Mesenchymal stem cell (in vitro differentiated cells and primary cell): Measurements from ENCODE around the gene SRSF4.

Source experiments
- DNase-seq: peaks from one replicate; pipeline ENCODE4 v3.0.0-alpha.2; 2013
- H2AFZ ChIP-seq: one replicate; pipeline ENCODE4 v1.6.1; 2013; ENCODE audit warnings: low read depth, mild to moderate bottlenecking, control low read depth, inconsistent platforms, low read length, moderate library complexity
- H2AK5ac ChIP-seq: 2 replicates; pipeline ENCODE4 v1.6.1; 2013; ENCODE audit warnings: low read length, moderate library complexity, mild to moderate bottlenecking, inconsistent platforms; ENCODE audit not compliant: severe bottlenecking
- H2BK120ac ChIP-seq: one replicate; pipeline ENCODE4 v1.6.1; 2013; ENCODE audit warnings: low read depth, mild to moderate bottlenecking, inconsistent platforms, low read length, moderate library complexity
- H2BK12ac ChIP-seq, 2 experiments: one replicate each; pipeline ENCODE4 v1.6.1; 2013; ENCODE audit warnings: inconsistent platforms in 2 of 2, low read length in 2 of 2, mild to moderate bottlenecking in 2 of 2, moderate library complexity in 2 of 2, control low read depth in 1 of 2
- H2BK15ac ChIP-seq: one replicate; pipeline ENCODE4 v1.6.1; 2013; ENCODE audit warnings: mild to moderate bottlenecking, low read depth, inconsistent platforms; ENCODE audit not compliant: poor library complexity, severe bottlenecking
- H2BK5ac ChIP-seq: 2 replicates; pipeline ENCODE4 v1.6.1; 2013; ENCODE audit warnings: low read depth, mild to moderate bottlenecking, low read length, control low read depth, inconsistent platforms; ENCODE audit not compliant: poor library complexity, severe bottlenecking
- H3K14ac ChIP-seq, 2 experiments: one replicate each; pipeline ENCODE4 v1.6.1; 2013; ENCODE audit warnings: inconsistent platforms in 2 of 2, low read length in 2 of 2, control low read depth in 1 of 2, mild to moderate bottlenecking in 1 of 2, moderate library complexity in 1 of 2
- H3K18ac ChIP-seq, 2 experiments: one replicate each; pipeline ENCODE4 v1.6.1; 2013; ENCODE audit warnings: inconsistent platforms in 2 of 2, low read length in 2 of 2, control low read depth in 1 of 2, low read depth in 1 of 2, mild to moderate bottlenecking in 1 of 2
- H3K23ac ChIP-seq, 2 experiments: one replicate each; pipeline ENCODE4 v1.6.1; 2013; ENCODE audit warnings: inconsistent platforms in 2 of 2, low read length in 2 of 2, mild to moderate bottlenecking in 2 of 2, moderate library complexity in 2 of 2, control low read depth in 1 of 2
- H3K27ac ChIP-seq: 2 replicates; pipeline ENCODE4 v1.5.1; 2013; ENCODE audit warnings: mild to moderate bottlenecking, moderate library complexity, low read length, control low read depth, inconsistent platforms; ENCODE audit not compliant: poor library complexity, severe bottlenecking
- H3K27me3 ChIP-seq, 2 experiments: 2 replicates each; pipeline versions ENCODE4 v1.6.1 to v1.7.0; 2013; ENCODE audit warnings: low read length in 2 of 2, mild to moderate bottlenecking in 2 of 2, moderate library complexity in 2 of 2, control low read depth in 1 of 2, inconsistent platforms in 1 of 2; ENCODE audit not compliant: control insufficient read depth in 1 of 2, insufficient read depth in 1 of 2
- H3K36me3 ChIP-seq, 2 experiments: 2 replicates each; pipeline versions ENCODE4 v1.6.1 to v1.7.0; 2013; ENCODE audit warnings: low read length in 2 of 2, control low read depth in 1 of 2, inconsistent platforms in 1 of 2, low read depth in 1 of 2, mild to moderate bottlenecking in 1 of 2; ENCODE audit not compliant: insufficient read depth in 2 of 2, control insufficient read depth in 1 of 2
- H3K4ac ChIP-seq, 2 experiments: one replicate each; pipeline ENCODE4 v1.6.1; 2013; ENCODE audit warnings: inconsistent platforms in 2 of 2, low read length in 2 of 2, mild to moderate bottlenecking in 2 of 2, moderate library complexity in 2 of 2, control low read depth in 1 of 2, low read depth in 1 of 2
- H3K4me1 ChIP-seq: 2 replicates; pipeline ENCODE4 v1.6.1; 2013; ENCODE audit warnings: low read depth, low read length, control low read depth; ENCODE audit not compliant: control insufficient read depth, insufficient read depth
- H3K4me2 ChIP-seq: 2 replicates; pipeline ENCODE4 v1.6.1; 2013; ENCODE audit warnings: low read length, mild to moderate bottlenecking, inconsistent platforms; ENCODE audit not compliant: poor library complexity, severe bottlenecking
- H3K4me3 ChIP-seq, 2 experiments: 2 replicates each; pipeline versions ENCODE4 v1.5.1 to v1.7.0; 2013; ENCODE audit warnings: low read length in 2 of 2, mild to moderate bottlenecking in 2 of 2, control low read depth in 1 of 2, low read depth in 1 of 2; ENCODE audit not compliant: insufficient read depth in 1 of 2
- H3K79me1 ChIP-seq: replicated peaks from 2 replicates; pipeline ENCODE4 v1.6.1; 2013; ENCODE audit warnings: mild to moderate bottlenecking, control low read depth, low read length, inconsistent platforms; ENCODE audit not compliant: poor library complexity, severe bottlenecking
- H3K9ac ChIP-seq: 2 replicates; pipeline ENCODE4 v1.7.0; 2013; ENCODE audit warnings: mild to moderate bottlenecking, low read length, moderate library complexity
- H3K9me3 ChIP-seq: 2 replicates; pipeline ENCODE4 v1.7.0; 2013; ENCODE audit warnings: mild to moderate bottlenecking, low read length; ENCODE audit not compliant: control insufficient read depth
- H4K8ac ChIP-seq: one replicate; pipeline ENCODE4 v1.6.1; 2013; ENCODE audit warnings: inconsistent platforms, mild to moderate bottlenecking, low read length, moderate library complexity
- H4K91ac ChIP-seq: one replicate; pipeline ENCODE4 v1.6.1; 2013; ENCODE audit warnings: mild to moderate bottlenecking, low read length, inconsistent platforms
- WGBS: methylation state at CpG from one replicate; pipeline ENCODE4 v1.1.7; 2013; ENCODE audit warnings: mixed read lengths; 5-methylcytosine and 5-hydroxymethylcytosine counted together

The SRSF4 gene

DNA sequence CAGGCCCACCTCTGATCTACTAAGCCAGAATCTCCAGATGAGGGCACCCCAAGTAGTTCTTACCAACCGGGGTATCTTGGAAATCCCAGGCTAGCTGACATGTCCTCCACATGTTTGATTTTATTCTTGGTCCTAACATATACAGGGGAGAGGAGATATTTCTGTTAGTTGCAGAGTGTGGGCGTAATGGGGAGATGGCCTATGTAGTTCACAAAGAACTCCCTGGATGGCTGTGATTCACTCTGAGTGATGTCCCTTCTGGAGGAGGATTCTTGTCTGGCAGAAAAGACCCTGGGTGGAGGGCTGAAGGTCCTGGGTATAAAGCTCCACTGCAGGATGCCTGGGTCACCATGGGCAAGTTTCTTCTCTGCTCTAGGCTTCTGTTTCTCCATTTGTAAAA, 35.9 kb upstream of the SRSF4 start:
- Histone ChIP-seq H2BK120ac (no peak overlapping the region), H3K27ac (no peak overlapping the region), H3K9me3 (no peaks in the 10 kb centered on the region), H2AFZ (no peak overlapping the region), H3K36me3 (peaks cover 28 to 61% of the 10 kb centered on the region in 2 experiments), H2AK5ac (no peak overlapping the region), H3K4me1 (peaks cover 3% of the 10 kb centered on the region), H2BK12ac (no peak overlapping the region), H3K18ac (no peak overlapping the region), H3K23ac (no peak overlapping the region), H3K79me1 (peaks cover 23% of the 10 kb centered on the region), H2BK5ac (no peak overlapping the region), H3K27me3 (no peaks in the 10 kb centered on the region), H4K8ac (no peak overlapping the region), H3K4ac (no peak overlapping the region), H2BK15ac (no peak overlapping the region), H3K14ac (no peak overlapping the region), H3K9ac (peak overlapping the region; percentile 11), H3K4me3 (no peak overlapping the region), H3K4me2 (no peak overlapping the region), H4K91ac (no peak overlapping the region)
- 97% methylated on average over 2 of the region's 2 CpGs for WGBS
- no peak for DNase-seq

DNA sequence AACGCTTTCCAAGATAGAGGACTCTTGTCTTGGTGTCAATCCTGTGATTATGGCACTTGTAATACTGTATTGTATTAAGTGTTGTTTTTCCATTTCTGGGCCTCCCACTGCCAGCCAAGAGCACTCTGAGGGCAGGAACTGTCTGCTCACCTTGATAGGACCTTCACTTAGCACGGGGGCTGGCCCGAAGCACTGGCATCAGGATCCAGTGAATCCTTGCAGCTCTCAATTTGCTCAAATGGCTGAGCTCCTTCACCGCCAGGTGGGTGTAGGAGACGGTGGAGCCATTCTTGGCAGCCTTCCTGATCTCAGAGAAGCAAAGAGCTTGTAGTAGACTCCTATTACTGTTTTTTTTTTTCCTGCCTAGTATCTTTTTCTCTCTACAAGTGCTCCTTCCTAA, 31.4 kb upstream of the SRSF4 start:
- no peak overlapping the region for H3K27ac ChIP-seq
- H3K27me3 ChIP-seq, result no peaks in the 10 kb centered on the region
- no peak overlapping the region for H3K14ac ChIP-seq
- H3K79me1 ChIP-seq, result peaks cover 6% of the 10 kb centered on the region
- H3K4ac ChIP-seq, result no peak overlapping the region
- peaks cover 8% of the 10 kb centered on the region for H3K4me1 ChIP-seq
- DNase-seq, result no peak
- H2BK5ac ChIP-seq, result no peak overlapping the region
- no peak overlapping the region for H3K4me2 ChIP-seq
- H3K18ac ChIP-seq, result no peak overlapping the region
- no peak overlapping the region for H2BK15ac ChIP-seq
- no peak overlapping the region for H3K9ac ChIP-seq
- no peak overlapping the region for H2AK5ac ChIP-seq
- no peak overlapping the region for H3K4me3 ChIP-seq
- WGBS, result 97% methylated on average over 5 of the region's 5 CpGs
- H3K36me3 ChIP-seq, result peaks cover 42 to 63% of the 10 kb centered on the region in 2 experiments
- no peak overlapping the region for H2AFZ ChIP-seq
- no peak overlapping the region for H3K23ac ChIP-seq
- H4K8ac ChIP-seq, result no peak overlapping the region
- H2BK120ac ChIP-seq, result no peak overlapping the region
- H4K91ac ChIP-seq, result no peak overlapping the region
- no peaks in the 10 kb centered on the region for H3K9me3 ChIP-seq
- no peak overlapping the region for H2BK12ac ChIP-seq

DNA sequence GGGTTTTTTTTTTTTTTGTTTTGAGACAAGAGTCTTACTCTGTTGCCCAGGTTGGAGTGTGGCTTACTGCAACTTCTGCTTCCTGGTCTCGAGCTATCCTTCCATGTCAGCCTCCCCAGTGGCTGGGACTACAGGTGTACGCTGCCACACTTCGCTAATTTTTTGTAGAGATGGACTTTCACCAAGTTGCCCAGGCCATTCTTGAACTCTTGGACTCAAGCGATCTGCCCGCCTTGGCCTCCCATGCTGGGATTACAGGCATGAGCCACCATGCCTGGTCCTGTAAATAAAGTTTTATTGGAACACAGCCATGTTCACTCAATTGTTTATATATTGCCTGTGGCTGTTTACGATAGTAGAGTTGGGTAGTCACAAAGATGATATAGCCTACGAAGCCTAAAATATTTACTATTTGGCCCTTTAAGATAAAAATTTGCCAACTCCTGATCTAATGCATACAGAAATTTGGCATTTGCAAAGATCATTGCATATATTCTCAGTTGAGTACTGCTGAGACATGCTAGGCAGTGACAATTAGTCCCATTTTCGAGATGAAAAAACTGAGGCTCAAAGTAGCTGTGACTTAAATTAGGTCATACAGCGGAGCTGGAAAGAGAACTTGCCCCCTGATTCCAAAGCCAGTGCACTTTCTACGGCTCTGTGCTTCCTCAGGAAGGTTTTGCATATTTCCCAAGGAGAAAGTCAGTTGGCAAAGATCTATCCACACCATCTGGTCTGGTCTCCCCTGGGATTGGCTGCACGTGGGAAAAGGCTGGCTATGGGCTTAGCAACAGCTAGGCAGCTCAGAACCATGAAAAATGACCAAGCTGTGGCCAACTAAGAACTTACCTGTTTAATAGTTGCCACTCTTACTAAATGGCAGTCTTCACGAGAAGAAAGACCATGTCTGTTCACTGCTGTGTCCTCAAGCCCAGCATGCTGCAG, 29.7 kb upstream of the SRSF4 start:
- no peak overlapping the region for H3K4ac ChIP-seq
- no peak overlapping the region for H2AK5ac ChIP-seq
- no peak overlapping the region for H3K14ac ChIP-seq
- H2BK120ac ChIP-seq, result no peak overlapping the region
- 96% methylated on average over 10 of the region's 12 CpGs for WGBS
- H3K4me2 ChIP-seq, result no peak overlapping the region
- no peak overlapping the region for H4K8ac ChIP-seq
- no peak overlapping the region for H3K4me3 ChIP-seq
- no peaks in the 10 kb centered on the region for H3K9me3 ChIP-seq
- no peak overlapping the region for H3K18ac ChIP-seq
- H3K4me1 ChIP-seq, result peaks cover 8% of the 10 kb centered on the region
- H4K91ac ChIP-seq, result no peak overlapping the region
- no peaks in the 10 kb centered on the region for H3K27me3 ChIP-seq
- no peak overlapping the region for H3K9ac ChIP-seq
- H3K79me1 ChIP-seq, result no peaks in the 10 kb centered on the region
- no peak for DNase-seq
- peaks cover 45 to 66% of the 10 kb centered on the region in 2 experiments for H3K36me3 ChIP-seq
- no peak overlapping the region for H2BK5ac ChIP-seq
- no peak overlapping the region for H3K23ac ChIP-seq
- H3K27ac ChIP-seq, result no peak overlapping the region
- no peak overlapping the region for H2BK12ac ChIP-seq
- H2BK15ac ChIP-seq, result no peak overlapping the region
- H2AFZ ChIP-seq, result no peak overlapping the region

DNA sequence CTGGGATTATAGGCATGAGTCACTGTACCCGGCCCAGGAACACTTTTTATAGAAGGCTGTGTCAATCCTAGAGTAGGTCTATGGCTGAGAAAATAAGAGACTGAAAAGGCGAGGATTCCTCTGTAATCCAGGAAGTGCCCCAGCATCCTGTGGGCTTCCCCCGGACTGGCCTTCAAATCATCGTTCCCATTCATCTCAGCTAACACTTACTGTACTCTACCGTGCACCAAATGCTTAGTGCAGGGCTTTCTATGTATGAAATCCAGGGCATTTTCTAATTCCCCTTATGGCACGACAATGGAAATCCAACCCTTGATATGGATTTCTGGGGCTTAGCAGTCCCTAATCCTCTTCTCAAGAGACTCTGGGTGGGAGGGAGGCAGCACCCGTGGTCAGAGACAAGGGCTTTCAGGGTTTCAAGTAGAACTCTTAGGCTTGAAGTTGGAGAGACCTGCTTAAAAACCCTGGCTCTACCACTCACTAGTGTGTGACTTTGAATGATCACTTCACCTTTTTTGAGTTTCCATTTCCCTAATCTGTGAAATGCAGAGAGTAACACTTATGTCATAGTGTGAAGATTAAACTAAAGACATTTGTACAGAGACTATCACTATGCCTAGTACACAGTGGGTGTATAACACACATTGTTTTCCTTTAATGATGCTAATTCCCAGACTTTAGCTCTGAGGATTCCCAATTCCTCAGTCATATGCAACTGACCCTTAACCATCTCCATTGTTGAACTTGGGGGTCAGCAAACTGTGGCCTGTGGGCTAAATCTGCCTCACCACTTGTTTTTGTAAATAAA, 28.8 kb upstream of the SRSF4 start:
- peak; percentile 15 for DNase-seq
- Histone ChIP-seq H2BK5ac (no peak overlapping the region), H3K14ac (no peak overlapping the region), H3K27me3 (no peaks in the 10 kb centered on the region), H3K79me1 (no peaks in the 10 kb centered on the region), H2BK120ac (no peak overlapping the region), H3K4me2 (no peak overlapping the region), H3K4me3 (no peak overlapping the region), H2AFZ (no peak overlapping the region), H2BK12ac (no peak overlapping the region), H3K36me3 (peaks cover 40 to 65% of the 10 kb centered on the region in 2 experiments), H3K4ac (no peak overlapping the region), H3K9me3 (no peaks in the 10 kb centered on the region), H3K23ac (no peak overlapping the region), H3K4me1 (peaks cover 8% of the 10 kb centered on the region), H2AK5ac (no peak overlapping the region), H3K27ac (no peak overlapping the region), H3K18ac (no peak overlapping the region), H3K9ac (no peak overlapping the region), H2BK15ac (no peak overlapping the region), H4K91ac (no peak overlapping the region), H4K8ac (no peak overlapping the region)
- WGBS, result 80% methylated on average over 7 of the region's 7 CpGs
